Measurements from ENCODE around the gene PPFIA2. TPM values are rescaled to one million over a fixed set of nuclear protein-coding genes. Genes with fewer than 3 reads are reported as not detected.

The PPFIA2 gene
- total RNA-seq, 2 experiments from 2014 or later: not detected

- H3K9me3 Mint-ChIP-seq: no peaks in the 10 kb centered on the region
- H3K4me1 Mint-ChIP-seq (ENCODE audit: low read depth): no peaks in the 10 kb centered on the region
- H3K27me3 Mint-ChIP-seq (ENCODE audit: low read depth): no peaks in the 10 kb centered on the region
- intact Hi-C loops (cut with micrococcal nuclease): no loop called here
- no peaks in the 10 kb centered on the region for H3K36me3 Mint-ChIP-seq (ENCODE audit: low read depth)
- H3K4me3 Mint-ChIP-seq: no peak overlapping the region
- H3K27ac Mint-ChIP-seq: no peak overlapping the region
- DNase-seq: no peak
- CTCF ChIA-PET: no interaction called here
Measured at GRCh38 chr12:81354327-81354932, 404.7 kb downstream of the PPFIA2 start.

GRCh38 chr12:81350309-81350708 is 408.8 kb downstream of the PPFIA2 start:
- no peak for DNase-seq
- H3K9me3 Mint-ChIP-seq: no peaks in the 10 kb centered on the region
- intact Hi-C loops (cut with micrococcal nuclease): no loop called here
- H3K27me3 Mint-ChIP-seq (ENCODE audit: low read depth): no peaks in the 10 kb centered on the region
- H3K36me3 Mint-ChIP-seq (ENCODE audit: low read depth): no peaks in the 10 kb centered on the region
- H3K27ac Mint-ChIP-seq: no peak overlapping the region
- CTCF ChIA-PET: no interaction called here
- H3K4me3 Mint-ChIP-seq: no peak overlapping the region
- H3K4me1 Mint-ChIP-seq (ENCODE audit: low read depth): no peaks in the 10 kb centered on the region

DNA sequence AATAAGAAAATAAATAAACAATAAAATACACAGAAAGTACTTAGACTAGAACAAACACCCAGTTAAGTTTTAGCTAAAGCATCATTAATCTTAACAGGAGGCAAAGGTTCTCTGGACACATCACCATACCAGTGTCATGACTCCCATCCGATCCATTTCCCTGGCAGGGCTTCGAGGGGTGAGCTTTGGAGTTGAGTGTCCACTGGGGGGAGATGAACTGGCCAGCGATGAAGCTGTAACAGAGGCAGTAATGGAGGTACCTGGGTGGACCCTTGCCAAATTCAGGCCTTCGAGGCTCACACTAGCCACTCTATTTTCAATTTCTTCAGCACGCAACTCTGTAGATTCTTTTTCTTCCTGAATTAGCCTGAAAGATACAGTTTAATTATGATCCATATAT is 411.7 kb downstream of the PPFIA2 start:
- CTCF ChIA-PET: no interaction called here
- Mint-ChIP-seq H3K4me3 (no peak overlapping the region), H3K4me1 (ENCODE audit: low read depth) (no peaks in the 10 kb centered on the region), H3K27ac (no peak overlapping the region), H3K27me3 (ENCODE audit: low read depth) (no peaks in the 10 kb centered on the region), H3K9me3 (no peaks in the 10 kb centered on the region), H3K36me3 (ENCODE audit: low read depth) (no peaks in the 10 kb centered on the region)
- DNase-seq: no peak
- intact Hi-C loops (cut with micrococcal nuclease): no loop called here

GRCh38 chr12:81340910-81341309 is 418.2 kb downstream of the PPFIA2 start:
- Mint-ChIP-seq H3K27me3 (ENCODE audit: low read depth) (no peaks in the 10 kb centered on the region), H3K9me3 (no peaks in the 10 kb centered on the region), H3K36me3 (ENCODE audit: low read depth) (no peaks in the 10 kb centered on the region), H3K4me1 (ENCODE audit: low read depth) (no peaks in the 10 kb centered on the region), H3K4me3 (no peak overlapping the region), H3K27ac (no peak overlapping the region)
- intact Hi-C loops (cut with micrococcal nuclease): no loop called here
- DNase-seq: no peak
- CTCF ChIA-PET: no interaction called here

- CTCF ChIA-PET: interaction anchor here (0.6 to 1.3 kb wide), 2 partner anchors 11 to 162 kb away, joined by 4 to 6 read pairs; no protein-coding TSS in a partner anchor
- intact Hi-C loops (cut with micrococcal nuclease): no loop called here
- Mint-ChIP-seq H3K27me3 (ENCODE audit: low read depth) (no peaks in the 10 kb centered on the region), H3K36me3 (ENCODE audit: low read depth) (no peaks in the 10 kb centered on the region), H3K27ac (no peak overlapping the region), H3K4me3 (no peak overlapping the region), H3K4me1 (ENCODE audit: low read depth) (no peaks in the 10 kb centered on the region), H3K9me3 (no peaks in the 10 kb centered on the region)
- no peak for DNase-seq
Measured at GRCh38 chr12:81339071-81339470, 420.1 kb downstream of the PPFIA2 start.

GRCh38 chr12:81337886-81338285 is 421.3 kb downstream of the PPFIA2 start:
- Mint-ChIP-seq H3K9me3 (no peaks in the 10 kb centered on the region), H3K27ac (no peak overlapping the region), H3K27me3 (ENCODE audit: low read depth) (no peaks in the 10 kb centered on the region), H3K36me3 (ENCODE audit: low read depth) (no peaks in the 10 kb centered on the region), H3K4me3 (no peak overlapping the region), H3K4me1 (ENCODE audit: low read depth) (no peaks in the 10 kb centered on the region)
- intact Hi-C loops (cut with micrococcal nuclease): no loop called here
- CTCF ChIA-PET: interaction anchor here (1.3 kb wide), 1 partner anchor 9 kb away, joined by 4 read pairs; no protein-coding TSS in a partner anchor
- no peak for DNase-seq

- H3K4me1 Mint-ChIP-seq (ENCODE audit: low read depth): no peaks in the 10 kb centered on the region
- no peaks in the 10 kb centered on the region for H3K27me3 Mint-ChIP-seq (ENCODE audit: low read depth)
- no peak for DNase-seq
- no peak overlapping the region for H3K4me3 Mint-ChIP-seq
- intact Hi-C loops (cut with micrococcal nuclease): no loop called here
- CTCF ChIA-PET: no interaction called here
- no peak overlapping the region for H3K27ac Mint-ChIP-seq
- H3K36me3 Mint-ChIP-seq (ENCODE audit: low read depth): no peaks in the 10 kb centered on the region
- H3K9me3 Mint-ChIP-seq: peaks cover 2% of the 10 kb centered on the region
Measured at GRCh38 chr12:81333812-81334211, 425.3 kb downstream of the PPFIA2 start.

DNA sequence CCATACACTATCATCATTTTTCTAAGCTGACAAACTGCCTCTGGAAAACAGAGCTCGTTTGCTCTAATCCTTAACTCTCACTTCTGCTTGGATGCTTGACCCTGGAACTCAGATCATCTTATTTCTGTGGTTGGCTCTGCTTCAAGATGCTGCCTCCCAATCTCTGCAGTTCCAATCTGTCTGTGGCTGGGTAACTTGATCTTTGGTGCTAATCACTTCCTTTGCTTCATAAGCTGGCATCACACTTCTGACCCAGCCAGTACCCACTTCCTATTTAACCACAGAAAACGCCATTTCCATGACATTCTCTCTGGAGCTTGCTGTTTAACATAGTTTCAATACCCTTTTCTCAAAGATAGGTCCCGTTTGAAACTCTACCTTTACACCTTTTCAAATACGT is 427.1 kb downstream of the PPFIA2 start:
- Mint-ChIP-seq H3K27me3 (ENCODE audit: low read depth) (no peaks in the 10 kb centered on the region), H3K27ac (no peak overlapping the region), H3K9me3 (peaks cover 2% of the 10 kb centered on the region), H3K4me3 (no peak overlapping the region), H3K4me1 (ENCODE audit: low read depth) (no peaks in the 10 kb centered on the region), H3K36me3 (ENCODE audit: low read depth) (no peaks in the 10 kb centered on the region)
- intact Hi-C loops (cut with micrococcal nuclease): no loop called here
- CTCF ChIA-PET: interaction anchor here (0.6 kb wide), 1 partner anchor 1593 kb away, joined by 5 read pairs; no protein-coding TSS in a partner anchor
- no peak for DNase-seq

DNA sequence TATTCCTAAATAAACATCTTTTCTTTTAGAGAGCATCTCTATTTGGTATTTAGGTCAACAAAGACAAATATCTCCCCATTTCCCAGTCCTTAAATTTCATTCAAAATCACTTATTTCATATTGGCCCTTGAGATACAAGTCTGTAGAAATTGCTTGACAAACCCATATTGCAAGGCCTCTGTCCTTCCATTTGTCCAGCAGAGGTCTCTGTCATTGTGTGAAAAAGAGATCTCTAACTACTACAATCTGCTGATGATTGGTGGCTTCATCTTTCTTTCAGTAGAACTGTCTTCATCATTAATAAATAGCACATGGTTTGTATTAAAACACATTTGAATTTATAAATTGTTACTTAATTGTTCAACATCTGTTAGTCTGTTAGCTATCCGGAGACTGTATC is 428.7 kb downstream of the PPFIA2 start:
- Mint-ChIP-seq H3K4me1 (ENCODE audit: low read depth) (no peaks in the 10 kb centered on the region), H3K4me3 (no peak overlapping the region), H3K9me3 (peaks cover 2% of the 10 kb centered on the region), H3K36me3 (ENCODE audit: low read depth) (no peaks in the 10 kb centered on the region), H3K27ac (no peak overlapping the region), H3K27me3 (ENCODE audit: low read depth) (no peaks in the 10 kb centered on the region)
- no peak for DNase-seq
- CTCF ChIA-PET: no interaction called here
- intact Hi-C loops (cut with micrococcal nuclease): no loop called here

GRCh38 chr12:81329085-81329484 is 430.1 kb downstream of the PPFIA2 start:
- H3K4me3 Mint-ChIP-seq: no peak overlapping the region
- no peak for DNase-seq

GRCh38 chr12:81327425-81327824 is 431.7 kb downstream of the PPFIA2 start:
- CTCF ChIA-PET: no interaction called here
- Mint-ChIP-seq H3K4me1 (ENCODE audit: low read depth) (no peaks in the 10 kb centered on the region), H3K27ac (no peak overlapping the region), H3K9me3 (peaks cover 2% of the 10 kb centered on the region), H3K27me3 (ENCODE audit: low read depth) (no peaks in the 10 kb centered on the region), H3K4me3 (no peak overlapping the region), H3K36me3 (ENCODE audit: low read depth) (no peaks in the 10 kb centered on the region)
- intact Hi-C loops (cut with micrococcal nuclease): no loop called here
- no peak for DNase-seq

More at GRCh38 chr12:81329085-81329484, 430.1 kb downstream of the PPFIA2 start:
- CTCF ChIA-PET: interaction anchor here (1.2 kb wide), 1 partner anchor 10 kb away, joined by 4 read pairs; no protein-coding TSS in a partner anchor
- Mint-ChIP-seq H3K27ac (no peak overlapping the region), H3K27me3 (ENCODE audit: low read depth) (no peaks in the 10 kb centered on the region), H3K9me3 (peaks cover 2% of the 10 kb centered on the region), H3K36me3 (ENCODE audit: low read depth) (no peaks in the 10 kb centered on the region), H3K4me1 (ENCODE audit: low read depth) (no peaks in the 10 kb centered on the region)
- intact Hi-C loops (cut with micrococcal nuclease): no loop called here

- no peaks in the 10 kb centered on the region for H3K36me3 Mint-ChIP-seq (ENCODE audit: low read depth)
- H3K9me3 Mint-ChIP-seq: no peaks in the 10 kb centered on the region
- CTCF ChIA-PET: no interaction called here
- intact Hi-C loops (cut with micrococcal nuclease): no loop called here
- no peak overlapping the region for H3K27ac Mint-ChIP-seq
- no peaks in the 10 kb centered on the region for H3K27me3 Mint-ChIP-seq (ENCODE audit: low read depth)
- H3K4me3 Mint-ChIP-seq: no peak overlapping the region
- no peak for DNase-seq
- no peaks in the 10 kb centered on the region for H3K4me1 Mint-ChIP-seq (ENCODE audit: low read depth)
Measured at GRCh38 chr12:81325086-81325485, 434.1 kb downstream of the PPFIA2 start.

GRCh38 chr12:81314903-81315531 is 444.1 kb downstream of the PPFIA2 start:
- H3K27me3 Mint-ChIP-seq (ENCODE audit: low read depth): no peaks in the 10 kb centered on the region
- no peak overlapping the region for H3K4me3 Mint-ChIP-seq
- intact Hi-C loops (cut with micrococcal nuclease): no loop called here
- H3K4me1 Mint-ChIP-seq (ENCODE audit: low read depth): no peaks in the 10 kb centered on the region
- no peaks in the 10 kb centered on the region for H3K36me3 Mint-ChIP-seq (ENCODE audit: low read depth)
- no peak overlapping the region for H3K27ac Mint-ChIP-seq
- CTCF ChIA-PET: no interaction called here
- H3K9me3 Mint-ChIP-seq: peaks cover 2% of the 10 kb centered on the region
- no peak for DNase-seq
